Ovary (tissue), 3 donors: Measurements from ENCODE around the gene DNMT3A.

ENCODE experiments used
- EP300 ChIP-seq: sonication (generic); formaldehyde crosslinking; IDR thresholded peaks from one replicate; pipeline ENCODE4 v1.6.1; 2017; ENCODE audit warnings: antibody characterized with exemption
- POLR2A ChIP-seq: fragments of 450-650 bp; IDR thresholded peaks from one replicate; pipeline ENCODE4 v1.6.1; 2017; ENCODE audit warnings: antibody characterized with exemption, mild to moderate bottlenecking, moderate library complexity
- TF ChIP-seq, protein P1 (sequence below), 3 donors: fragments of 450-650 bp in 2 of 3; fragments of 200-600 bp in 1 of 3; IDR thresholded peaks; one replicate each; pipeline versions ENCODE4 v1.5.1 to v1.8.0; 2016 to 2022; ENCODE audit warnings: antibody characterized with exemption in 3 of 3, mild to moderate bottlenecking in 1 of 3
- donor health status: DM: no; HTN: no; CAD: no.

DNA sequence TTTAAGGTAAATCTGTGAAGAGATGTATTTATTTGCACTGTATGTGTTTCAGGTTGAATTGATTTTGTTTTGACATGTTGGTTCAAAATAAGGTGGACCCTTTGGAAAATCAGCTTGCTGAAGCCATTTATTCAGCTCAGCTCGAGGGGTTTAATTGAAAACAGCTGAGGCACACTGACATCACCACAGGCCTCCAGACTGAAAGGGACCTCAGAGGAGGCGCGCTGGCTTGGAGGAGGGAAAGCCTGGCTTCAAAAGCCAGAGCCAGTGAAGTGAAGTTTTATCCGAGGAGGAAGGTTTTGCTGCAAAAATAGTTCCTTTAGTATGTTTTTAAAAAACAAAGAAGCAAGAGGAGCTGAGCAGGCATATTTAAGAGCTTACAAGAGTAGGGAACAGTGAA, 26.9 kb upstream of the DNMT3A start:
- TF ChIP-seq, protein P1, sequence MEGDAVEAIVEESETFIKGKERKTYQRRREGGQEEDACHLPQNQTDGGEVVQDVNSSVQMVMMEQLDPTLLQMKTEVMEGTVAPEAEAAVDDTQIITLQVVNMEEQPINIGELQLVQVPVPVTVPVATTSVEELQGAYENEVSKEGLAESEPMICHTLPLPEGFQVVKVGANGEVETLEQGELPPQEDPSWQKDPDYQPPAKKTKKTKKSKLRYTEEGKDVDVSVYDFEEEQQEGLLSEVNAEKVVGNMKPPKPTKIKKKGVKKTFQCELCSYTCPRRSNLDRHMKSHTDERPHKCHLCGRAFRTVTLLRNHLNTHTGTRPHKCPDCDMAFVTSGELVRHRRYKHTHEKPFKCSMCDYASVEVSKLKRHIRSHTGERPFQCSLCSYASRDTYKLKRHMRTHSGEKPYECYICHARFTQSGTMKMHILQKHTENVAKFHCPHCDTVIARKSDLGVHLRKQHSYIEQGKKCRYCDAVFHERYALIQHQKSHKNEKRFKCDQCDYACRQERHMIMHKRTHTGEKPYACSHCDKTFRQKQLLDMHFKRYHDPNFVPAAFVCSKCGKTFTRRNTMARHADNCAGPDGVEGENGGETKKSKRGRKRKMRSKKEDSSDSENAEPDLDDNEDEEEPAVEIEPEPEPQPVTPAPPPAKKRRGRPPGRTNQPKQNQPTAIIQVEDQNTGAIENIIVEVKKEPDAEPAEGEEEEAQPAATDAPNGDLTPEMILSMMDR (IDR thresholded peaks at IDR 0.05): no peak
- TF ChIP-seq POLR2A: no peak
- TF ChIP-seq EP300: no peak
